DMS 273 treated with DMSO at 0.1 percent for 48 hours (cell line): ENCODE results near the gene PTPRN2.
"Not testable (repeated sequence)": the region's sequence is repeated elsewhere in the genome, so short reads cannot be mapped to it uniquely, and the experiment has no call there.

Experiments
- DNase-seq: peaks from one replicate; lab custom pipeline; 2025; lab: John Stamatoyannopoulos, UW

The PTPRN2 gene

DNA sequence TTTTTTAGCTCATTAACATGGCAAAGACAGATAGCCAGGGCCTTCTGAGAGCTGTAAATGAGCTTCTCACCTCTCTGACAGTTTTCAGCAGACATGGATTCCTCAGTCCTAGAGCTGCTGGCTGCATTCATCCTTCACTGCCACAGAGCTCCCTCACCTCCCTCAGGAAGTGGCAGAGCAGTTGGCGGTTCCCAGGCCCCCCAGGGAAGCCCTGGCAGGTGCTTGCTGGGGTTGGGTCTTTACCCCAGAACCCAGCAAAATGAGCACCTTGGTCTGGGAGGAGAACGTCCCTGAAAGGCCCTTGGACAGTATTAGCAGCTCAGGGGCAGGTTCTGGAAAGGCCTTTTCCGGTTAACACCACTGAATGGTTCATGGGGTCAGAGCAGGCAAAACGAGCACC is 288.0 kb downstream of the PTPRN2 start:
- DNase-seq: no peak

DNA sequence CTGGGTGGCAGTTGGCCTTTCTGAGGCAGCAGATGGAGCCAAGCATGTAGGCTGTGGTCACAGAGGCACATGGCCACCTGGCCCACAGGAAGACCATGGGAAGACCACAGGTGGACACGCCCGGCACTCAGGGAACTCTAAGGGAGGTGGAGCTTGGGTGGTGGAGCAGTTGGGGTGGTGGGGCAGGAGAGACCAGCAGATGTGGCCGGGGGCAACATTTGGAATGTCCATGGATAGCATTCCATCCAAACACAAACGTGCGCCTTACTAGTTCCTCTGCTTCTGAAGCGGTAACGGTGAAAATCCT is 290.9 kb downstream of the PTPRN2 start:
- no peak for DNase-seq

DNA sequence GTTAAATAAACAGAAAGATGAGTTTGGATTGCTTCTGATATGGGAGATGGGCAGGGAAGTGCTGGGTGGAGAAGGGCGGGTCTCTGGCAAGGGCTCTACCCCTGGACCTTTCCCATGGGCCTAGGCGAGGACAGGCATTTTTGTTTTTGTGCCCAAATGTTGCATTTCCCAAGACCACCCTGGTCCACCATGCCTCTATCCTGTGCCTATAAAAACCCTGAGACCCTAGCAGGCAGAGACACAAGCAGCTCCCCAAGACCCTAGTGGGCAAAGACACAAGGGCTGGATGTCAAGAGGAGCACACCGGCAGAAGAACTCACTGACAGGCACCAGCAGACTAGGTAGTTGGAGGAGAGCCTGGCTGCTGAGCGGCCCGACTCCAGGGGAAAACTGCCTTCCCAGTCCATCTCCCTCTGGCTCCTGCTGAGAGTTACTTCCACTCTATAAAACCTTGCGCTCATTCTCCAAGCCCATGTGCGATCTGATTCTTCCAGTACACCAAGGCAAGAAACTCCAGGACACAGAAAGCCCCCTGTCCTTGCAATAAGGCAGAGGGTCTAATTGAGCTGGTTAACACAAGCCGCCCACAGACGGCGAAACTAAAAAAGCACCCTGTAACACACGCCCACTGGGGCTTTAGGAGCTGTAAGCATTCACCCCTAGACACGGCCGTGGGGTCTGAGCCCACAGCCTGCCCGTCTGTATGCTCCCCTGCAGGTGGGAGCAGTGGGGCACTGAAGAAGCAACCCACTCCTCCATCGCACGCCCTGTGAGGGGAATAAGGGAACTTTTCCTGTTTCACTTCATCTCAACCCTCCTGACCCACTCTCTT is 291.4 kb downstream of the PTPRN2 start:
- DNase-seq: no peak

DNA sequence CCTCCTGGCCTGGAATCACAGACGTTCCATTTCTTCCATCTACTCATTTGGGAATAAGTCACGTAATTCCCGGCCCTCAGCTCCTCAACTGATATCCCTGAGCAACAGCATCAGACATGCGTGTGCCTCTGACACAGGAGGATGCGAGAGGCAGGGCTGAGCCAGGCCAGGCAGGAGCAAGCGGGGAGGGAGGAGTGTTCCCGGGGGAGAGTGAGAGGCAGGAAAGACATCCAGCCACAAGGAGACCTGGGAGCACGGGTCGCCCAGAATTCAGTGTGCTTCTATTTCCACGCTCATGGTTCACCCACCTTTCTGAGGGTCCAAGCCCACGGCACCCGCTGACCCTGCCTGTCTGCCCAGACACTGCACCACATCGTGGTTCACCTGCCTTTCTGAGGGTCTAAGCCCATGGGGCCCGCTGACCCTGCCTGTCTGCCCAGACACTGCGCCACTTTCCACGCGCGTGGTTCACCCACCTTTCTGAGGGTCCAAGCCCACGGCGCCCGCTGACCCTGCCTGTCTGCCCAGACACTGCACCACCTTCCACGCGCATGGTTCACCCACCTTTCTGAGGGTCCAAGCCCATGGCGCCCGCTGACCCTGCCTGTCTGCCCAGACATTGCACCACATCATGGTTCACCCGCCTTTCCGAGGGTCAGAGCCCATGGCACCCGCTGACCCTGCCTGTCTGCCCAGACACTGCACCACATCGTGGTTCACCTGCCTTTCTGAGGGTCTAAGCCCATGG is 293.0 kb downstream of the PTPRN2 start:
- not testable (repeated sequence) for DNase-seq

DNA sequence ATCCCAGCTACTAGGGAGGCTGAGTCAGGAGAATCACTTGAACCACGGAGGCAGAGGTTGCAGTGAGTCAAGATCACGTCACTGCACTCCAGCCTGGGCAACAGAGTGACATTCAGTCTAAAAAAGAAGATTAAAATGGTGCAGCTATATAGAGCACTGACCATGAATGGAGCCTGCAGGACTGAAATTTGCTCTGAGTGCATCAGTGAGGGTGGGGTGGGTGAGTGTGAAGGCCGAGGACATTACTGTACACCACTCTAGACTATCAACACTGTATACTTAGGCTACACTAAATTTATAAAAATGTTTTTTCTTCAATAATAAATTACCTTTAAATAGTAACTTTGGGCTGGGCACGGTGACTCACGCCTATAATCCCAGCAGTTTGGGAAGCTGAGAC is 294.7 kb downstream of the PTPRN2 start:
- no peak for DNase-seq

DNA sequence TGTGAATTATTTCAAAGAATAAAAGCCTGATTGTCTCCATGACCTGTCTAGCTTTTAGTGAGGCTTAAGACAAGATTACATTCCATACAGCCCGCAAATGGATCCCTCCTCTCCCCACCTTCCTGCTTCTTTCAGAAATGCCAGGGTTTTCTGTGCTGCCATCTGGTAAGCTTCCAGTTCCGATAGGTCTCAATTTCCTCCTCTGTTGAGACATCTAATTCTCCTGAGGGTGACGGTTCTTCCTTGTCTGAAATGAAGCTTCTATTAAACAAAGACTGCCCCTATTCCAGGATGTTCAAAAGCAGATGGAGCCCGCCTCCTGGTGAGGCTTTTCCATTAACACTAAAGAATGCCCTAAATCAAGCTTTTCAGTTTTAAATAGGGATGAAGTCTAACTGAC is 295.6 kb downstream of the PTPRN2 start:
- no peak for DNase-seq

DNA sequence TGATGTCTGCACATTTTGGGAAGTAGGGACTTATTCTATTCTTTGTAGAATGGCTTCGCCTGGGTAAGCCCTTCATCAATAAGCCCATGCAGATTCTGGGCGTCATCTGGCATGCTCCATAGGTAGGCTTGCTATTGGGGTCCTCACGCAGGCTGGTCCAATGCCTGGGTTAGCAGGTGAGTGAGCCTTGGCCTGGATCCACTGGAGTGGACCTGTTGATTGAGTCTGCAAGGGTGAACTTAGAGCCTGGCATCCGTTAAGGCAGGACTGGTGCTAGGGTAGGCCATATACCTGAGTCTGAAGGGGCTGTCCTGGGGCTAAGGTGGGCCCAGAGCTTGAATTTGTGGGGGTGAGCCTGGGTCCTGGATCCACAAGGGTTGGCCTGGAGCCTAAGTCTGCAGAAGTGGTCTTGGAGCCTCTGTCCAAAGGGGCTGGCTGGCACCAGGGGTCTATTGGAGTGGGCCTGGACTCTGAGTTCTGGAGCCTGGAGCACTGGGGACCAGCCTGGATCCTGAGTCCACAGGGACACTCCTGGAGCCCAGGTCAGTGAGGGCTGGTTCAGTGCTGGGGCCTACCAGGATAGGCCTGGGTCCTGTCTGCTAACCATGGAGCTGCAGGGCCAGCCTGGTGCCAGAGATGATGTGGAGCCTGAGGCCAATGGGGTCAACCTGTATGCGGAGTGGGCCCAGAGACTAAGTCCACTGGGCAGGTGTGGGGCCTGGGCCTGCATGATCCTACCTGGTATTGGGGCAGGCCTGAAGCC is 297.7 kb downstream of the PTPRN2 start:
- DNase-seq: no peak

DNA sequence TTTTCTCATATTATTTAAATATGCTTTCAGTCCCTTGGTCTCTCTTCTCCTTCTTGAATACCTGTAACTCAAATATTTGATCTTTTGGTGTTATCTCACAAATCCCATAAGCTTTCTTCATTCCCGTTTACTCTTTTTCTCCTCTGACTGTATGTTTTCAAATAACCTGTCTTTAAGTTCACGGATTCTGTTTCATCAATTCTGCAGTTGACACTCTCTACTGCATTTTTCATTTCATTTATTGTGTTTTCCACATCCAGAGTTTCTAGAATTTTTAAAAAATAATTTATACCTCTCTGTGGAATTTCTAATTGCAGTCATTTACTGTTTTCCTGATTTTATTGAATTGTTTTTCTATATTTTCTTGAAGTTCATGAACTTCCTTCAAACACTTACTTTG is 298.4 kb downstream of the PTPRN2 start:
- DNase-seq: no peak

DNA sequence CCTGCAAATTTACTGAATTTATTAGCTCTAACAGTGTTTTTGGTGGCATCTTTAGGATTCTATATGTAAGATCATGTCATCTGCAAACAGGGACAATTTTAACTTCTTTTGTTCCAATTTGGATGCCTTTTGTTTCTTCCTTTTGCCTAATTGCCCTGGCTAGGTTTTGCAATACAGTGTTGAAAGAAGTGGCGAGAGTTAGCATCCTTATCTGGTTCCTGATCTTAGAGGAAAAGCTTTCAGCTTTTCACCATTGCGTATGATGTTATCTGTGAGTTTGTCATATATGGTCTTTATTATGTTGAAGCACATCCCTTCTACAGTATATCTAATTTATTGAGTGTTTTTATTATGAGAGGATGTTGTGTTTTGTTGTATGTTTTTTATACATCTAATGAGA is 301.4 kb downstream of the PTPRN2 start:
- DNase-seq: no peak

DNA sequence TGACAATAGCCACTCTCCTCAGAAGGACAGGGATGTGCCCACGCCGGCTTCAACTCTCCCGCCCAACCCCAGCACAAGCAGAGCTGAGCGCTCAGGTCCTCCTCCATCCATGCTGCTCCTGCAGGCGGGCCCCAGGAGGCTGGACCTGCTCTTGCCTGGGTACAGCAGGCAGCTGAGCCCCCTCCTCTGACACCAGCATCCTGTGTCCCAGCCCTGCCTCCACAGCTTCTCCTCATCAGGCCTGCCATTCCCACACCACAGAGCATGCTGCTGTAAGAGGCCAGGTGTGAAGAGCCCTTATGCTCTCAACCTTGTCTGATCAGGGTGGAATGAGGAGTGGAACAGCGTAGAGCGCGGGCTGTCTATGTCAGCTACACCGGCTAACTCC is 302.2 kb downstream of the PTPRN2 start:
- DNase-seq: no peak

DNA sequence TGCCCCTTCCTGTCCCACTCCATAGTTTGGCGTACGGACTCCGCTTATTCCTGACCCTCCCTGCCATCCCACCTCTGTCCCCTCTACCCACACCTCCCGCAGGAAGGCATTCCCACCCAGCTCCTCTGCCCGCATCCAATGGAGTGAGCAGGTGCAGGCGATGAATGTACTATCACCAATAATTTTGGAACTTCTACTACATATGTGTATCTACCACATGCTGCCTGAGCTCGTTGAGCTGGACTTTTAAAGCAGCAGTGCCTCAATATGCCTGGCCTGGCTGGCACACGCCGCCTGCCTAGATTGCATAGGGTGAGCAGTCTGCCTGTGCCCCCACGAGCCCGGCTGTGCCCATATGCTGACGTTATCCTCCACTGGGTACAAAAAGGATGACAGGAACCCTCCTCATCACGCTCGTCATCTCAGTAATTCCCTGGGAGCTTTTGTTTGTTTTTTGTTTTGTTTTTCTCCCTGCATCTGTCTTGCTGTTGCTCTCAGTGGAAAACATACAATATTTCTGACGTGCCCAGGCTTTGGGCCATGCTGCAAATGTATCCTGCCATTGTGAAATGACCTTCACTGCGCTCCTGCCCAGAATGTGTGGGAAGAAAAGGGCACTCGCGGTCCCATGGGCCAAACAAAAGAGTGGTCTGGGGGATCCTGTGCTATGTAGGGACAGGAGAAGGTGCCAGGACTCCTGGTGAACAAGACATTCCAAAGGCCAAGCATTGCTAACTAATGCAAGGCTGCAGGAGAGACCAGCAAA is 302.8 kb downstream of the PTPRN2 start:
- no peak for DNase-seq

DNA sequence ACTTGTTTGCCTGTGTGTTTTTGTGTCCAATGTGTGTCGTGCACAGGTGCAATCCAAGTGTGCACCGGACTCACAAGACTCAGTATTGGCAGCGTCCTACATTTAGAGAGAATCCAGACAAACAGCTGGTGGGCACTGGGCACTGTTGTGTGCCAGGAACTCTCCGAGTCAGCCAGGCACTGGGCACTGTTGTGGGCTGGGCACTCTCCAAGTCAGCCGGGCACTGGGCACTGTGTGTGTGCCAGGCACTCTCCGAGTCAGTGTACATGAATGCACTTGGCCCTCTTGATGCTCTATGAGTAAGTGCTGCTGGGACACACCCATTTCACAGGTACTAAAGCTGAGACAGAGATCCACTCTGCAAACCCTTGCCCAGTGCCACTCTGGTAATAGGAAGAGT is 303.5 kb downstream of the PTPRN2 start:
- no peak for DNase-seq

DNA sequence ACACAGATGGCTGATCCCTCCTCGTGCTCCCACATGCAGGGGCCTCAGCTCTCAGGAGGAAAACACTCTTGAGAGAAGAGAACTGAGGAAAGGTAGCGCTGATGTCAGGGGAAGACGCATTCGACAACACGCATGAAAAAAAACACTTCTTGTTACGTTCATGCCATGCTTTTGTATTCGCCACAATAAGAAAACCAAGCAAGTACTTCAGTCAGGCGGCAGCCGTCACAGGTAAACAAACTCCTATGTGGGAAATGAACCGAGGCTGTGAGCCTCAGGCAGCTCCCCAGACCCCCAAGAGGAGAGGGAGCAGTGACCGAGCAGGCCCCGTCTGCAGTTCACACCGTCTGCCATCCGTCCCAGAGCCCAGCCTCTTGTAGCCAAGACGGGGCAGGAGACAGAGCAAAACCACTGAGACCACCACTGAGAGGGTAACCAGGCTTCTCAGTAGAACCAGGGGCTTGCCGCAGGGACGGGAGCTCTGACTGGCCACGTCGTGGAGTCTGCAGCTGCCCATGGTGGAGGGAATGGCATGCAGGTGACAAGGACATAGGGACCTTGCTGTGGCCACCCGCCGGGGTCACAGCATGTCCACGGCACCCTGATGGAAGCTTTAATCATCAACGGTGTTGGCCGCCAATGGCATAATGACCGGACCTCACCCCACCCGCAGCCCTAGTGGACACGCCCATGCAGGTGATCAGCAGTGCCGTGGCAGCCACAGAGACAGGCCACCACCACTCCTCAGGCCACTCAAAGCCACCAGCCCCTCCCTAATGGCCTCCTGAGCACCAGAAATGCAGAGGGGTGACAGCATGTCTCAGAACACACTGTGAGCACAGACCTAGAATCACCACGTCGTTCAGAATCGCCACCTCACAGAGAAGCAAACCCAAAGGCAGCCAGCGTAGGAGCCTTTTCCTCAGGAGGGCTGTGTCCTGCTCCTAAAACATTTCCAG is 304.3 kb downstream of the PTPRN2 start:
- DNase-seq: no peak

DNA sequence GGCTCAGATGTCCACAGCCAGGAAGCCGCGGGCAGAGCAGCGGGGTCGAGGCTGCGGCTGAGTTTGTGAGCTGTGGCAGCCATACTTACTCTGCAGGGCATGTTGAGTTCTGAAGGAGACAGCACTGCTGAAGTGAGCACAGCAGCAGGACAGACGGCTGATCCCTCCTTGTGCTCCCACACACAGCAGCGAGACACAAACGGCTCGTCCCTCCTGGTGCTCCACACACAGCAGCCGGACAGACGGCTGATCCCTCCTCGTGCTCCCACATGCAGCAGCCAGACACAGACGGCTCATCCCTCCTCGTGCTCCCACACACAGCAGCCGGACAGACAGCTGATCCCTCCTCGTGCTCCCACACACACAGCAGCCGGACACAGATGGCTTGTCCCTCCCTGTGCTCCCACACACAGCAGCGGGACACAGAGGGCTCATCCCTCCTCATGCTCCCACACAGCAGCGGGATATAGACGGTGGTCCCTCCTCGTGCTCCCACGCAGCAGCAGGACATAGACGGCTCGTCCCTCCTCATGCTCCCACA is 305.1 kb downstream of the PTPRN2 start:
- DNase-seq: no peak

DNA sequence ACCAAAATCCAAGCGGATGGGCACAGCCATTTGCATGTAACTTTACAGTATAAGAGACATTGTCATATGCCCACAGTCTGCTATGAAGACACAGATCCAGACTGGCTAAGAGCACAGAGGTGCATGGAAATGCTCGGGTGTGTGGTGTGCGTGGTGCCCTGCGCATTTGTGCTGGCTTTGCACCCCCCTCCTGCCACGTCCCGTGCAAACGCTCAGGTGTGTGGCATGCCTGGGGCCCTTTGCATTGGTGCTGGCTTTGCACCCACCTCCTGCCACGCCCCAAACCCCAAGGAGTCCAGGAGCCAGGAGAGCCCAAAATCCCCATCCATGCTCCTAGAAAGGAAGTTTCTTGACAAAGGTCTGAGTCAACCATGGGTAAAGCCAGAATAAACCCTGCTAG is 306.2 kb downstream of the PTPRN2 start:
- DNase-seq: no peak

DNA sequence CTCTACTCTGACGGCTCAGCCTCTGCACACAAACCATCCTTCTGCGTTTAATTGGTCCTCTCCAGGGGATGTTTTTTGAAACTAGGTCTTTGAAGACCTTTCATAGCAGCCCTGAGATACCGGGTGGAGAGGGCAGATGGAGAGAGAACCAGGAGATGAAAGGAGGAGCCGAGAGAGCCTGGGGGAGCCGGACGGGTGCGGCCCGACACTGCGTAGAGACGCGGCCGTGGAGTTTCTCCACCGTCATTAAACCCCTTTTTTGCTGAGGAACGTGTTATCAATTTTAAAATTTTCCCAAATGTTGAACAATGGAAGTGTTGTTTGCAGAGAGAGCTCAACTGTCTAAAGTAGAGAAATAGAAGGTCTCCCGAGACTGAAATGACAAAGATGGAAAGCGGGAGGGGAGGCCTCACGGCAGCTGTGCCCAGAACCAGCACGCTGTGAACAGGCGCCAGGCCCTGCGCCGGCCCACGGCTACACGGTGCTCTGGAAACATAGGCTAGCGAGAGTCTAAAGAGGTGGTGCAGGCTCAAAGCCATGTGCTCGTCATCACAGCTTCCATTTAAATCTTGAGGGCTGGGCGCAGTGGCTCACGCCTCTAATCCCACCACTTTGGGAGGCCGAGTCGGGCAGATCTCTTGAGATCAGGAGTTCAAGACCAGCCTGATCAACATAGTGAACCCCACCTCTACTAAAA is 307.0 kb downstream of the PTPRN2 start:
- no peak for DNase-seq

DNA sequence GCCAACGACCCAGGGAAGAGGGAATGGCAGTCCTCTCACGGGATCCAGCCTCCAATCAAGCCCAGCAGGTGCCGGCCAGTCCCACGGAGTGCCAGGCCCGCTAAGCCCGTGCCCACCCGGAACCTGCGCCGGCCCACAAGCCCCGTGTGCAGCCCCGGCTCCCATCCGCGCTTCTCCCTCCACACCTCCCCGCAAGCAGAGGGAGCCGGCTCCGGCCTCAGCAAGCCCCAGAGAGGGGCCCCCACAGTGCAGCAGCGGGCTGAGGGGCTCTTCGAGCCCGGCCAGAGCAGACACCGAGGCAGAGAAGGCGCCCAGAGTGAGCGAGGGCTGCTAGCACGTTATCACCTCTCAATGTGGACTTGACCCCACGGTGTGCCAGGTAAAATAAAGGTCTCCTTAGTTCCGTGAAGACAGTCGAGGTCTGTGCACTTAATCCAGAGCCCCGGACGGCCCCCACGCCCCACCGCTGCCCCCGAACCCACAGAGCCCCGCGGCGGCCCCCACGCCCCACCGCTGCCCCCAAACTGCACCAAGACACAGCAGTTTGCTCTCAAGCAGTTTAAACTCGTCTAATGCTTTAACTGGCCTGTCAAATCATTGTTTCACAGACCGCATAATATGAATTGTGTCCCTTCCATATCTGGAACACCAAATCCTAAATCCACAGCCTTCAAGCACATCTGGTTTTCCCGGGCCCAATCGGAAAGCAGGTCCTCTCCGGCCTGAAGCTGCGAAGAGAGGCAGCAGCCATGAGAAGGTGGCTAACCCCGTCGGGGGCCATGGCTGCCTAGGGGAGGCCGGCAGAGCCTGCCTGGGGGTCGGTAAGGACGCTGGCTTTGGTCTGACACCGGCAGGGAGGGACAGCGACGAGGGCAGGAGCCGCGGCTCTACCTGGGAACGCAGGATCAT is 307.8 kb downstream of the PTPRN2 start:
- no peak for DNase-seq

DNA sequence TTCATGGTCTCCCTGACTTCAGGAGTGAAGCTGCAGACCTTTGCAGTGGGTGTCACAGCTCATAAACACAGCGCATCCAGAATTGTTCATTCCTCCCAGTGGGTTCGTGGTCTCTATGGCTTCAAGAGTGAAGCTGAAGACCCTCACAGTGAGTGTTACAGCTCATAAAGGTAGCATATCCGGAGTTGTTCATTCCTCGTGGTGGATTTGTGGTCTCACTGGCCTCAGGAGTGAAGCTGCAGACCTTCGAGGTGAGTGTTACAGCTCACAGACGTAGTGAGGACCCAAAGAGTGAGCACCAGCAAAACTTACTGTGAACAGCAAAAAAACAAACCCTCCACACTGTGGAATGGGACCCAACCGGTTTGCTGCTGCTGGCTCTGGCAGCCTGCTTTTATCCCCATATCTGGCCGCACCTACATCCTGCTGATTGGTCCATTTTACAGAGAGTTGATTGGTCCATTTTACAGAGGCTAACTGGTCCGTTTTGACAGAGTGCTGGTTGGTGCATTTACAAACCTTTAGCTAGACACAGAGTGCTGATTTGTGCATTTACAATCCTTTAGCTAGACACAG is 308.8 kb downstream of the PTPRN2 start:
- no peak for DNase-seq
